ENCODE data around the gene NOS1AP.
A peak's percentile ranks its signal among the peaks of the same experiment; 100 is the strongest.

The NOS1AP gene

GRCh38 chr1:162224267-162224666 lies 154.8 kb downstream of the NOS1AP start:
- Histone ChIP-seq H3K9me3 (no peaks in the 10 kb centered on the region), H3K36me3 (no peaks in the 10 kb centered on the region), H3K4me1 (ENCODE audit: control insufficient read depth in 1 of 2, insufficient read depth in 1 of 2, low read depth in 1 of 2, low read length in 1 of 2) (peaks cover 8 to 12% of the 10 kb centered on the region in 2 experiments), H3K4me3 (ENCODE audit: low read depth in 1 of 2, low read length in 1 of 2) (no peak overlapping the region), H3K27ac (no peak overlapping the region), H3K27me3 (no peaks in the 10 kb centered on the region)
- no peak for TF ChIP-seq CTCF (IDR thresholded peaks at IDR 0.05)

DNA sequence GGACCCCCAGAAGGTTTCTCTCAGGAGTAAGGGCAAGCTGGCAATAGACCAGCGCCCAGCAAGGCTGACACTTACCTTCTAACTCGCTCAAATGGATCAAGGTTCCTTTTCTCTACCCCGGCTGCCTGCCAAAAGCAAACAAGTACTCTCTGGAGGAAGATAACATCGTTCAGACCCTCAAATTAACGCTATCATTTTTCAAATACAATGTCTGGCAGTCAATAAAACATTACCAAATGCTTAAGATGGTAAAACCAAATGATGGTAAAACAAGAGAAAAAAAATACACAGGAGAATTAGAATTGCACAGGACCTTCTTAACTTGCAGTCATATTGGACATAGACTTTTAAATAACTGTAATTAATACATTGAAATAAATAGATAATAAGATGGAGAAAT lies 159.1 kb downstream of the NOS1AP start:
- Histone ChIP-seq H3K4me1 (ENCODE audit: control insufficient read depth in 1 of 2, insufficient read depth in 1 of 2, low read depth in 1 of 2, low read length in 1 of 2) (peaks cover 19 to 36% of the 10 kb centered on the region in 2 experiments), H3K4me3 (ENCODE audit: low read depth in 1 of 2, low read length in 1 of 2) (no peak overlapping the region), H3K9me3 (no peaks in the 10 kb centered on the region), H3K27me3 (no peaks in the 10 kb centered on the region), H3K27ac (no peak overlapping the region), H3K36me3 (no peaks in the 10 kb centered on the region)
- no peak for TF ChIP-seq CTCF (IDR thresholded peaks at IDR 0.05)

DNA sequence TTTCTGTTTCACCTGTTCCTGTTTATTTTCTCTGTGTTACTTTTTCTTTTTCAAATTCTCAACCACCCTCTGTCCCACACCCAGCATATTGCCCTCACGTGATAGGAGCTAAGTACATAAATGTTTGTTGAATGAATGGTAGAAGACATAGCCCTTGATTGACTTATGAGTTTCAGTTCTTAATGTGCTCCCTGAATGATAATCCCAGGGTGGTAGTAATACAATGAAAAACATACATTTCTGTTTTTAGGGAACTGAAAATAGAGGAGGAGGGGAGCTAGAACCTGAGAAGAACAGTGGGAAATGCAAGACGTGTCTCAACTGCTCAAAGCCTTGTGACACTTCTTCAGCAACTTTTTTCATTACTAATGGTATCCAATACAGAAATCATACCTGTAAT lies 160.1 kb downstream of the NOS1AP start:
- TF ChIP-seq CTCF (IDR thresholded peaks at IDR 0.05) = no peak
- no peaks in the 10 kb centered on the region for H3K9me3 ChIP-seq
- H3K27me3 ChIP-seq = no peaks in the 10 kb centered on the region
- H3K4me3 ChIP-seq (ENCODE audit: low read depth in 1 of 2, low read length in 1 of 2) = peak overlapping the region in 1 of 2 experiments; percentile 6
- H3K27ac ChIP-seq = peak overlapping the region; percentile 77
- H3K4me1 ChIP-seq (ENCODE audit: control insufficient read depth in 1 of 2, insufficient read depth in 1 of 2, low read depth in 1 of 2, low read length in 1 of 2) = peaks cover 27 to 43% of the 10 kb centered on the region in 2 experiments
- H3K36me3 ChIP-seq = no peaks in the 10 kb centered on the region

DNA sequence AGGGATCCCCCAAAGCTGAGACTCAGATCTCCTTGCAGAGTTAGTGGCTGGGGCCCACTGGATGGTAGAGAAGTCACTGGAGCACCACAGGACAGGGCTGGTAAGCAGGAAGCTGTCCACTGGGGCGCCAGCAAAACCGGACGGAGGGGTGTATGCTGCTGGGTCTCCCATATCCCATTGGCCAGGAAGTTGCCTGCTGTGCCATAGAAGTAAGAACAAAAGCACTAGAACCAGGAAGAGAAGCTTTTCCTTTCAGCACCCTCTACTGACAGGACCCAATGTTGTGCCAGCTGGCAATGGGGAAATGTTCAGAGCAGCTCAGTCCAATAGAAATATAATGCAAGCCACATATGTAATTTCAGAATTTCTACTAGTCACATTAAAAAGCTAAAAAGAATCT lies 160.6 kb downstream of the NOS1AP start:
- peaks cover 33 to 48% of the 10 kb centered on the region in 2 experiments for H3K4me1 ChIP-seq (ENCODE audit: control insufficient read depth in 1 of 2, insufficient read depth in 1 of 2, low read depth in 1 of 2, low read length in 1 of 2)
- H3K27ac ChIP-seq = peak overlapping the region; percentile 77
- no peaks in the 10 kb centered on the region for H3K36me3 ChIP-seq
- no peak for TF ChIP-seq CTCF (IDR thresholded peaks at IDR 0.05)
- H3K4me3 ChIP-seq (ENCODE audit: low read depth in 1 of 2, low read length in 1 of 2) = peak overlapping the region; percentile 2 to 6
- H3K27me3 ChIP-seq = no peaks in the 10 kb centered on the region
- H3K9me3 ChIP-seq = no peaks in the 10 kb centered on the region

DNA sequence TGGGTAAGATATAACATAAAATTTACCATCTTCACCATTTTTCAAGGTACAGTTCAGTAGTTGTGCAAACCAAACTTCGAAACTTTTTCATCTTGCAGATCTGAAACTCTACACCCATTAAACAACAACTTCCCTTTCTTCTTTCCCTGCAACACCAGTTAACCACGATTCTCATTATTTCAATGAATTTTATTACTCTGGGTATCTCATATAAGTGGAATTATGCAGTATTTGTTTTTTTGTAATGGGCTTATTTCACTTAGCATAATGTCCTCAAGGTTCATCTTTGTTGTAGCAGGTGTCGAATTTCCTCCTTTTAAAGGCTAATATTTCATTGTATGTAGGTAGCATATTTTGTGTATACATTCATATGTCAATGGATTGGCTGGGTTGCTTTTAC lies 161.0 kb downstream of the NOS1AP start:
- H3K9me3 ChIP-seq = no peaks in the 10 kb centered on the region
- H3K27ac ChIP-seq = peak overlapping the region; percentile 77
- peak overlapping the region in 1 of 2 experiments; percentile 6 for H3K4me3 ChIP-seq (ENCODE audit: low read depth in 1 of 2, low read length in 1 of 2)
- peaks cover 37 to 52% of the 10 kb centered on the region in 2 experiments for H3K4me1 ChIP-seq (ENCODE audit: control insufficient read depth in 1 of 2, insufficient read depth in 1 of 2, low read depth in 1 of 2, low read length in 1 of 2)
- no peak for TF ChIP-seq CTCF (IDR thresholded peaks at IDR 0.05)
- no peaks in the 10 kb centered on the region for H3K27me3 ChIP-seq
- H3K36me3 ChIP-seq = no peaks in the 10 kb centered on the region
